Progenitor cell of endocrine pancreas (in vitro differentiated cells): ENCODE measurements around the gene SCAF11. TPM values are rescaled to one million over a fixed set of nuclear protein-coding genes. Genes with fewer than 3 reads are reported as not detected.

ENCODE experiments used
- DNase-seq: peaks from one replicate; pipeline ENCODE4 v3.0.0; 2021; ENCODE audit warnings: low spot score; ENCODE audit not compliant: unreplicated experiment
- H3K27ac Mint-ChIP-seq: 2 replicates; pipeline ENCODE4 v1.8.0; 2021; ENCODE audit warnings: mild to moderate bottlenecking, moderate library complexity, mixed read lengths
- H3K27me3 Mint-ChIP-seq: 2 replicates; pipeline ENCODE4 v1.8.0; 2021; ENCODE audit warnings: mixed read lengths
- H3K36me3 Mint-ChIP-seq: 2 replicates; pipeline ENCODE4 v1.8.0; 2022; ENCODE audit warnings: mixed read lengths; ENCODE audit not compliant: insufficient read depth
- H3K4me1 Mint-ChIP-seq: 2 replicates; pipeline ENCODE4 v1.8.0; 2021; ENCODE audit warnings: low read depth, mixed read lengths
- H3K4me3 Mint-ChIP-seq: 2 replicates; pipeline ENCODE4 v1.8.0; 2021; ENCODE audit warnings: low read depth, mild to moderate bottlenecking, moderate library complexity, mixed read lengths
- H3K9me3 Mint-ChIP-seq: 2 replicates; pipeline ENCODE4 v1.8.0; 2021; ENCODE audit warnings: low read depth, mixed read lengths
- CTCF ChIP-seq: fragments of 200-600 bp; sonication (generic); IDR thresholded peaks from one replicate; pipeline ENCODE4 v1.5.0; 2021; ENCODE audit warnings: antibody characterized with exemption, mild to moderate bottlenecking; ENCODE audit not compliant: unreplicated experiment
- total RNA-seq: library from RNA; stranded (reverse); gene quantifications from 2 replicates; pipeline ENCODE4 v1.2.1, GENCODE V29; 2021

SCAF11 gene
- total RNA-seq, 1 donor from 2014 or later, result 113 TPM

GRCh38 chr12:45907955-45908354 is 82.4 kb downstream of the SCAF11 start:
- Mint-ChIP-seq H3K36me3 (peaks cover 11% of the 10 kb centered on the region), H3K4me1 (peaks cover 5% of the 10 kb centered on the region), H3K4me3 (no peak overlapping the region), H3K27me3 (no peaks in the 10 kb centered on the region), H3K27ac (no peak overlapping the region), H3K9me3 (no peaks in the 10 kb centered on the region)
- no peak for TF ChIP-seq CTCF
- DNase-seq, result no peak

- no peak for TF ChIP-seq CTCF
- DNase-seq, result no peak
- Mint-ChIP-seq H3K9me3 (peaks cover 6% of the 10 kb centered on the region), H3K4me1 (no peaks in the 10 kb centered on the region), H3K27ac (peak overlapping the region; percentile 2), H3K36me3 (peaks cover 51% of the 10 kb centered on the region), H3K4me3 (no peak overlapping the region), H3K27me3 (no peaks in the 10 kb centered on the region)
These were observed 92.3 kb downstream of the SCAF11 start for GRCh38 chr12:45898094-45898493.

GRCh38 chr12:45895961-45896360 is 94.4 kb downstream of the SCAF11 start:
- TF ChIP-seq CTCF, result no peak
- Mint-ChIP-seq H3K36me3 (peaks cover 50% of the 10 kb centered on the region), H3K4me1 (peaks cover 3% of the 10 kb centered on the region), H3K4me3 (no peak overlapping the region), H3K9me3 (peaks cover 6% of the 10 kb centered on the region), H3K27me3 (no peaks in the 10 kb centered on the region), H3K27ac (no peak overlapping the region)
- DNase-seq, result no peak

- Mint-ChIP-seq H3K36me3 (peaks cover 37% of the 10 kb centered on the region), H3K9me3 (peaks cover 4% of the 10 kb centered on the region), H3K4me1 (peaks cover 7% of the 10 kb centered on the region), H3K4me3 (no peak overlapping the region), H3K27me3 (no peaks in the 10 kb centered on the region), H3K27ac (no peak overlapping the region)
- DNase-seq, result no peak
- TF ChIP-seq CTCF, result peak; percentile 17
These were observed 97.1 kb downstream of the SCAF11 start for GRCh38 chr12:45893240-45893639.

- no peak for TF ChIP-seq CTCF
- no peaks in the 10 kb centered on the region for H3K27me3 Mint-ChIP-seq
- H3K36me3 Mint-ChIP-seq, result peaks cover 34% of the 10 kb centered on the region
- no peak overlapping the region for H3K27ac Mint-ChIP-seq
- no peaks in the 10 kb centered on the region for H3K9me3 Mint-ChIP-seq
- peaks cover 7% of the 10 kb centered on the region for H3K4me1 Mint-ChIP-seq
- DNase-seq, result no peak
- H3K4me3 Mint-ChIP-seq, result no peak overlapping the region
These were observed 100.1 kb downstream of the SCAF11 start for GRCh38 chr12:45890276-45890675.
